Measurements from ENCODE around the gene PIGL.

DNA sequence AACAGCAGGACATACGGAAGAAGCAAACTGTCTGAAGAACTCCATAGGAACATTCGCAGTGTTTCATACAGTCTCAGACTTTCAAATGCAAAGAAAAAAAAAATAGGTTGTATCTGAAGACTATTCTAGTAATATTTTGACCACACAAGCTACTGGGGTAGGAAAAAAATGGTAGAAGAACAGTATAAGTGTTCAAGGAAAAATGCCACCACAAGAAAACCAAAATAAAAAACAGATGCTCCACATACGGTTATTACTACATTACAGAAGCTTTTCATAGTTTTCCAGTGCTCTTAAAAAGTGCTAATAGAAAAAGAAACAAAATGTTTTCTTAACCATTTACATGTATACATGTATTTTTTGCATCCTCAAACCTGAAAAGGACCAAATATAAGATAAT lies 5.4 kb upstream of the PIGL start:
- TF ChIP-seq EZH2 (IDR thresholded peaks at IDR 0.05; ENCODE audit: insufficient read depth, poor library complexity, severe bottlenecking) (no peak), EZH2phosphoT487 (IDR thresholded peaks at IDR 0.05; ENCODE audit: insufficient read depth, low read depth) (no peak)
